HEK293 (cell line): Measurements from ENCODE around the gene PRPSAP2.

Source experiments
- CTCF ChIP-seq: fragments of 450-650 bp; formaldehyde crosslinking; IDR thresholded peaks from 2 replicates; pipeline ENCODE4 v1.5.1; 2016; ENCODE audit warnings: missing biosample characterization, missing genetic modification characterization
- ZBTB17 ChIP-seq: fragments of 450-650 bp; formaldehyde crosslinking; IDR thresholded peaks from 2 replicates; pipeline ENCODE4 v1.5.1; 2016; ENCODE audit warnings: missing biosample characterization, missing genetic modification characterization
- ZBTB20 ChIP-seq: fragments of 450-650 bp; formaldehyde crosslinking; IDR thresholded peaks from 2 replicates; pipeline ENCODE4 v1.5.1; 2016; ENCODE audit warnings: missing biosample characterization, missing genetic modification characterization
- ZNF426 ChIP-seq: fragments of 450-650 bp; formaldehyde crosslinking; IDR thresholded peaks from 2 replicates; pipeline ENCODE4 v1.5.1; 2017; ENCODE audit warnings: missing biosample characterization, missing genetic modification characterization, mild to moderate bottlenecking, inconsistent platforms, moderate library complexity

GRCh38 chr17:18896146-18896545 is 38.2 kb downstream of the PRPSAP2 start:
- TF ChIP-seq CTCF (tag by site-specific recombination) (no peak), ZBTB17 (tag by site-specific recombination) (no peak), ZBTB20 (tag by site-specific recombination) (no peak), ZNF426 (tag by site-specific recombination) (no peak)
